HepG2 (cell line): ENCODE data around the gene PRSS48. TPM values are rescaled to one million over a fixed set of nuclear protein-coding genes. Genes with fewer than 3 reads are reported as not detected.
A peak's percentile ranks its signal among the peaks of the same experiment; 100 is the strongest.

Experiments
- CBX1 ChIP-seq: IDR thresholded peaks from one replicate; pipeline ENCODE4 v1.6.1; 2016; ENCODE audit warnings: antibody characterized with exemption, low read depth
- CC2D1A ChIP-seq: sonication (generic); formaldehyde crosslinking; IDR thresholded peaks from 2 replicates; pipeline ENCODE4 v1.8.1; 2023; ENCODE audit warnings: mild to moderate bottlenecking, missing genetic modification reagents
- E2F5 ChIP-seq: sonication (generic); formaldehyde crosslinking; conservative IDR thresholded peaks from 2 replicates; pipeline ENCODE4 v1.4.0; 2020; ENCODE audit warnings: missing genetic modification reagents
- HHEX ChIP-seq: IDR thresholded peaks from 2 replicates; pipeline ENCODE4 v1.6.1; 2016; ENCODE audit warnings: control low read depth
- IKZF5 ChIP-seq: IDR thresholded peaks from 2 replicates; pipeline ENCODE4 v1.6.1; 2018; ENCODE audit warnings: missing genetic modification reagents, mild to moderate bottlenecking, missing compliant biosample characterization
- KAT2B ChIP-seq: fragments of 150-350 bp; IDR thresholded peaks from 2 replicates; pipeline ENCODE4 v1.6.1; 2014; ENCODE audit warnings: low read depth, low read length, borderline replicate concordance
- MBNL3 ChIP-seq: fragments of 250-450 bp; sonication (Bioruptor Pico); conservative IDR thresholded peaks from 2 replicates; pipeline ENCODE4 v1.8.0; 2022; ENCODE audit warnings: mild to moderate bottlenecking, inconsistent platforms
- MNT ChIP-seq: fragments of 450-650 bp; IDR thresholded peaks from 2 replicates; pipeline ENCODE4 v1.6.1; 2016
- MTA1 ChIP-seq: sonication (generic); formaldehyde crosslinking; IDR thresholded peaks from 2 replicates; pipeline ENCODE4 v1.4.0; 2020; ENCODE audit warnings: missing genetic modification reagents, mild to moderate bottlenecking, borderline replicate concordance
- MXD4 ChIP-seq: IDR thresholded peaks from 2 replicates; pipeline ENCODE4 v1.6.1; 2016; ENCODE audit warnings: mild to moderate bottlenecking, missing biosample characterization, missing genetic modification reagents
- NRL ChIP-seq: sonication (generic); formaldehyde crosslinking; IDR thresholded peaks from 2 replicates; pipeline ENCODE4 v1.5.0; 2020; ENCODE audit warnings: missing genetic modification reagents, mild to moderate bottlenecking, moderate library complexity, borderline replicate concordance
- POLR2G ChIP-seq: fragments of 200-400 bp; formaldehyde crosslinking; IDR thresholded peaks from 2 replicates; pipeline ENCODE4 v1.6.1; 2018; ENCODE audit warnings: mild to moderate bottlenecking, low read depth, low read length, moderate library complexity
- SNAI1 ChIP-seq: sonication (generic); formaldehyde crosslinking; IDR thresholded peaks from 2 replicates; pipeline ENCODE4 v1.5.0; 2020; ENCODE audit warnings: mild to moderate bottlenecking, missing genetic modification reagents, borderline replicate concordance
- SP140L ChIP-seq: sonication (generic); formaldehyde crosslinking; IDR thresholded peaks from 2 replicates; pipeline ENCODE4 v1.4.0; 2020; ENCODE audit warnings: missing genetic modification reagents, borderline replicate concordance
- THRA ChIP-seq: sonication (generic); formaldehyde crosslinking; IDR thresholded peaks from 2 replicates; pipeline ENCODE4 v1.4.0; 2020; ENCODE audit warnings: missing genetic modification reagents, borderline replicate concordance
- ZBTB34 ChIP-seq: sonication (generic); formaldehyde crosslinking; IDR thresholded peaks from 2 replicates; pipeline ENCODE4 v1.8.0; 2022; ENCODE audit warnings: mild to moderate bottlenecking, missing genetic modification reagents
- ZNF124 ChIP-seq: sonication (generic); formaldehyde crosslinking; IDR thresholded peaks from 2 replicates; pipeline ENCODE4 v1.4.0; 2020; ENCODE audit warnings: missing genetic modification reagents
- ZNF282 ChIP-seq: fragments of 450-650 bp; IDR thresholded peaks from 2 replicates; pipeline ENCODE4 v1.6.1; 2018; ENCODE audit not compliant: partially characterized antibody
- ZNF556 ChIP-seq: sonication (generic); formaldehyde crosslinking; IDR thresholded peaks from 2 replicates; pipeline ENCODE4 v1.4.0; 2020; ENCODE audit warnings: mild to moderate bottlenecking, missing genetic modification reagents, borderline replicate concordance
- ZNF644 ChIP-seq: IDR thresholded peaks from 2 replicates; pipeline ENCODE4 v1.6.1; 2016; ENCODE audit warnings: low read depth
- ZNF747 ChIP-seq: sonication (generic); formaldehyde crosslinking; IDR thresholded peaks from 2 replicates; pipeline ENCODE4 v1.8.1; 2023; ENCODE audit warnings: missing genetic modification reagents, mild to moderate bottlenecking, borderline replicate concordance
- ZSCAN12 ChIP-seq: sonication (generic); formaldehyde crosslinking; IDR thresholded peaks from 2 replicates; pipeline ENCODE4 v1.9.0; 2021; ENCODE audit warnings: mild to moderate bottlenecking, missing genetic modification reagents
- polyA plus RNA-seq, 8 experiments: library from polyadenylated mRNA; depleted of rRNA in 3 of 8; stranded (reverse) in 7 of 8; unstranded in 1 of 8; fragments of >200 nt; fragmentation: Illumina TruSeq in 4 of 8; extraction: Trizol in 4 of 8; gene quantifications; 2 replicates each; pipeline versions ENCODE4 v1.2.1 to v1.2.3, GENCODE V29; 2011 to 2016; ENCODE audit warnings: low read depth in 4 of 8, missing spikeins in 1 of 8, mixed read lengths in 1 of 8; ENCODE audit not compliant: insufficient read depth in 1 of 8
- total RNA-seq, 5 experiments: library from RNA; depleted of rRNA; stranded (reverse); fragments of >200 nt; fragmentation: Illumina TruSeq; extraction: Trizol; gene quantifications; 2 replicates each; pipeline ENCODE4 v1.2.3, GENCODE V29; 2016; ENCODE audit warnings: low read depth in 1 of 5

The PRSS48 gene
- total and polyA plus RNA-seq, 2 of the 13 experiments (the other 11 are each of a cell fraction or from before 2014, with no cell fraction given): not detected

GRCh38 chr4:151324752-151325110 is 47.8 kb downstream of the PRSS48 start (continued):
- TF ChIP-seq CC2D1A (CRISPR knock-in tag) (0 out of 2 replicates have a peak, but pooled peaks have one; percentile 20), MTA1 (CRISPR knock-in tag) (no peak), NRL (CRISPR knock-in tag) (0 out of 2 replicates have a peak, but pooled peaks have one; percentile 60), ZNF747 (no peak), ZNF556 (CRISPR knock-in tag) (no peak), E2F5 (CRISPR knock-in tag) (no peak), THRA (CRISPR knock-in tag) (peak; percentile 74; the same call in 1 of the 2 replicates), ZNF282 (no peak), SNAI1 (CRISPR knock-in tag) (no peak), MXD4 (CRISPR knock-in tag) (peak; percentile 47; the same call in 1 of the 2 replicates), IKZF5 (CRISPR knock-in tag) (peak; percentile 89), ZSCAN12 (CRISPR knock-in tag) (no peak), SP140L (CRISPR knock-in tag) (no peak), POLR2G (peak; percentile 66), MBNL3 (CRISPR knock-in tag) (no peak), KAT2B (no peak), ZNF124 (CRISPR knock-in tag) (0 out of 2 replicates have a peak, but pooled peaks have one; percentile 28), MNT (peak; percentile 65), ZBTB34 (peak; percentile 81; the same call in 1 of the 2 replicates), CBX1 (no peak), HHEX (CRISPR knock-in tag) (no peak), ZNF644 (CRISPR knock-in tag) (no peak; the same call in 1 of the 2 replicates)
